Measurements from ENCODE around the gene SH2B3.
"Not testable (repeated sequence)": the region's sequence is repeated elsewhere in the genome, so short reads cannot be mapped to it uniquely, and the experiment has no call there.

Gene SH2B3

DNA sequence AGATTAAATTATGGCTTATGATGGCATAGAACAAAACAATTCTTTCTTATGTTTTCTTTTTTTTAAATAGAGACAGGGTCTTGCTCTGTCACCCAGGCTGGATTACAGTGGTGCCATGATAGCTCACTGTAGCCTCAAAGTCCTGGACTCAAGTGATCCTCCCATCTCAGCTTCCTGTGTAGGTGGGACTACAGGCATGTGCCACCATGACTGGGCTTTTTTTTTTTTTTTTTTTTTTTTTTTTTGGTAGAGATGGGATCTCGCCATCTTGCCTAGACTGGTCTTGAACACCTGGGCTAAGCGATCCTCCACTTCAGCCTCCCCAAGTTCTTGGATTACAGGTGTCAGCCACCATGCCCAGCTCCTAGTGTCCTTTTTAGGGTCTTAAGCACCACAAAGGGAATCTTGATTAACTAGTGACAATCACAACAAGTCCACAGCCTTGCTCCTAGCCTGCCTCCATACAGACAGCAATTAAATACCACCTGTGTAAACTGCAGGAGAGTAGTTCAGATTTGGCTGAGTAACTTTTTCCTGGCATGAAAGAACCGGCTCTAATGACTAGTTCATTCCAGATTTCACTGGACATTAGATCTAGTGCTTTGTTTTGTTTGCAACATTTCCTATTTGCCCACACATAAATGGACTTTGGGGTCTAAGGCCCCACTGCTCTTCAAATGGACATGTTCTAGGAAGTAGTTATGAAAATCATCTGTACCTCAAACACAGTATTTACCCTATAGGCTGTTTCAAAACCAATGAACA, 61.6 kb downstream of the SH2B3 start:
- no peak for DNase-seq

DNA sequence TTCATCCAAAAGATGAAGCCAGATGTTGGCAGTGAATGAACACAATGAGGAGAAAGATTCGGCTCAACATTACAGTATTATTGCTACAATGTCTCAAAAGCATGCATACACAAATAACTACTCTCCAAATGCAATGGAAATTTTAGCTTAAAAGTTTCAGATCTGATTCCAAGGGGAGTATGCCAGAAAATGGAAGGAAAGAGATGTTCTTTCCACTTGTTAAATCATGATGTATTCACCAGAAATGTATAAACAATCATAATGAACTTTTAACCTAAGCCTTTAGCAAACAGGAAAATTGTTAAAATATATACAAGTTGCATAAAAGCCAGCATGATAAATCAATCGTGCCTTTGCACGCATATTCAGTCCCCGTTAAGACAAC, 62.1 kb downstream of the SH2B3 start:
- no peak for DNase-seq

DNA sequence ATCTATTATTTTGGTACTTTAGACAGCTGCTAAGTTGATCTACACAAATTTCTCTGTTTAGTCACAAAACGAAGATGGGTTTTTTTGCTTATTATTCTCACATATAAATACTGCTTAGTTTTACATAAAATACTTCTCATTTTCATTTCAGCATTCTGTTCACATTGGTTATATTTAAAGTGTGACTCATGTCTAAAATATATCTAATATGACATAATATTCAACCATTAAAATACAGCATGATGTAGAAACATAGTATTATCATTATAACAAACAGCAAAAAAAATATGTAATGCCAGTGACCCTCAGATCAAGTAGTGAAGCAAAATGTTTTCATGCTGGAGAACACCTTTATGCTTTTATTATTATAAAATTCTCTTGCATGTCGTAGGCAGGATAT, 63.7 kb downstream of the SH2B3 start:
- DNase-seq, result no peak

DNA sequence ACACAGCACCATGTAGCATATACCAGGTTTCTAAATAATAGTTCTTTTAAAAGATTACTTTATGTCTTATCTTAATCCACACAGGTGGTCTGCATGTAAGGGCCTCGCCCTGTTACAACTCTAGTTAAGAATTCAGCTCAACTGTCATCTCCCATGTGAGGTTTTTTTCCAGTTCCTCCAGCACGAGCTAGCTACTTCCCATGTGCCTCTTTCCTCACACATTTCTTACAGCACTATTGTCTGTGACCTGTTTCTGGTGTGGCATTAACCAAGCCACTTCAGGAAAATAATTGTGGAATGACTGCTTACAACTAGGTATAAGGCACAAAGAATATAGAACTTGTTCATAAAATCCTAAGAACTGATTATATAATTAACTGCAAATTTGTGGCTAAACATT, 65.5 kb downstream of the SH2B3 start:
- DNase-seq, result no peak

DNA sequence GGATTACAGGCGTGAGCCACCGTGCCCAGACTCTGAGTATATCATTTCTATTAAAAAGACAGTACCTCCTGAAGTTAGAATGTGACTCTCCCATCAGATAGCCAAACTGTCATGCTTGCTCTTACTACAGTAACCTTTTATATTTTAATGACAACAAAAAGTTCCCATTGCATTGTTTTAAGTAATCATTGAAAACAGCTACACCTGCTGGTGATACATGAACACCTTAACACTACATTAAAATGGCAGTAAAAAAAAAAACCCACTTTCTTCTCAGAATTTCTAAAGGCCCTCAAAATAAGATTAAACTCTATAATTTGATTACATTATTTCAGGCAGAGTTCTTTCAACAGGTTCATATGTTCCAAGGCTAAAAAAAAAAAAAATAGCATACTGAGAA, 76.7 kb downstream of the SH2B3 start:
- no peak for DNase-seq

DNA sequence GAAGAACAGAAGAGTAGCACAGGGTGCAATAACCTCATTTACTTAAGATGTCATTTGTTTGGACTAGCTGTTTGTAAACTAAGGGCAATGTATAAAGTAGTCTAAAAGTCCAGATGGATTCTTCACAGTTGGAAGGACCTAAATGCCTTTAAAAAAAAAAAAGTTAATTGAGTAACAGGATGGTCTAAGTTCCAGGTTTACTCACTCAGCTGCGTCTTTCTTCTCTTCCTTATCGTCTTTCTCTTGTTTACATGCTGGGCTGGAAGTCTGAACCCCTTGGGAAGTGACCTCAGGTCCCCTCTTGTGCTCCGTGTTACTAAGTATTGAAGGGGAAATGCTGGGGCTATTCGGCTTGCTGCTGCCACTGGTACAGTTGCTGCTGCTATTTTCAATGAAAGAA, 82.5 kb downstream of the SH2B3 start:
- DNase-seq, result no peak

DNA sequence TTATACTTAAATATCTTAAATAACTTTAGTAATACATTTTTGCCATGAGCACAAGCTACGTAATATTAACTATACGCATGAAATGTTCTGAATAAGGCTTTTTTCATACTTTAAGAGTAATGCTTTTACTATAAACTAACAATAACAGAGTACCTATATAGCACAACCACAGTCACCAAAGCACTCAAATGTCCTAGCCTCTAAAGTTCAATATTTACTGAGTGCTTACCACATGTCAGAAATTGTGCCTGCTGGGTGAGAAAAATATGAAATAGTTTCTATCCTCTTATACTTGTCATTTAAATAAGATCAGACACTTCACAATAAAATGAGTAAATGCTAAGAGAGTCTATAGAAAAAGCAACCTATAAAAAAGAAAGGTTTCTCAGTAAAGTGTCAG, 83.1 kb downstream of the SH2B3 start:
- no peak for DNase-seq

DNA sequence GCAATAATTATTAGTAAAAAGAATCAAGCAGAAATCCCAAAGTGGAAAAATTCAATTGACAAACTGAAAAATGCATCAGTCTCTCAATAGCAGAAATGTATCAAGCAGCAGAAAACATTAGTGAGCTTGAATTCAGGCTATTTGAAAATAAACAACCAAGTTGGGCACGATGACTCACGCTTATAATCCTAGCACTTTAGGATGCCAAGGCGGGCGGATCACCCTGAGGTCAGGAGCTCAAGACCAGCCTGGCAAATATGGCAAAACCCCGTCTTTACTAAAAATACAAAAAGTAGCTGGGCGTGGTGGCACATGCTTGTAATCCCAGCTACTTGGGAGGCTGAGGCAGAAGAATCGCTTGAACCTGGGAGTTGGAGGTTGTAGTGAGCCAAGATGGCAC, 87.3 kb downstream of the SH2B3 start:
- not testable (repeated sequence) for DNase-seq

DNA sequence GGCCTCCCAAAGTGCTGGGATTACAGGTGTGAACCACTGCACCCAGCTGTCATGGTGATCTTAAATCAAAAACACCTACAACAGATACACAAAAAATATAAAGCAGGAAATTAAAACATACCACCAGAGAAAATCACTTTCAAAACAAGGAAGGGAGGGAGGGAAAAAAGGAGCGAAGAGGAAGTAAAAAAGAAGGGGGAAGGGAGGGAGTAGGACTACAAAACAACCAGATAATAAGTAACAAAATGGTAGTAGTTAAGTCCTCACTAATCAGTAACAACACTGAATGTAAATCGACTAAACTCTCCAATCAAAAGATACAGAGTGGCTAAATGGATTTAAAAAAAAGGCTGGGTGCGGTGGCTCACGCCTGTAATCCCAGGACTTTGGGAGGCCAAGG, 89.0 kb downstream of the SH2B3 start:
- DNase-seq, result no peak

Measured in midbrain (tissue), 1 donor.